Activated CD4-positive, CD25-positive, alpha-beta regulatory T cell (primary cell): ENCODE data around the gene S100A14.
A peak's percentile ranks its signal among the peaks of the same experiment; 100 is the strongest.
"Not testable (repeated sequence)": the region's sequence is repeated elsewhere in the genome, so short reads cannot be mapped to it uniquely, and the experiment has no call there.

ENCODE experiments used
- DNase-seq, 4 experiments: peaks; one replicate each; lab custom pipeline; 2025; lab: John Stamatoyannopoulos, UW

The S100A14 gene

GRCh38 chr1:153616144-153616916 lies at the start of gene S100A14:
Gene S100A14 (minus strand): TSS chr1:153616325. CDS start chr1:153615858, 467 bp downstream.
- DNase-seq, result no peak

DNA sequence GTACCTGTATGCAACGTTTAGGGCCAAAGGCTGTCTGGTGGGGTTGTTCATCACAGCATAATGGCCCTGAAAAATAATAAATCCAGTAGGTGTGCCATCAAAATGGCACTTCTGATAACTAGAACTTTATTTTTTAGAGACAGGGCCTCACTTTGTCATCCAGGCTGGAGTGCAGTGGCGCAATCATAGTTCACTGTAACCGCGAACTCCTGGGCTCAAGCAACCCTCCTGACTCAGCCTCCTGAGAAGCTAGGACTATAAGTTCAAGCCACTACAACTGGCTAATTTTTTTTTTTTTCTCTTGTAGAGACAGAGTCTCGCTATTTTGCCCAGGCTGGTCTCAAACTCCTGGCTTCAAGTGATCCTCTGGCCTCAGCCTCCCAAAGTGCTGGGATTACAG lies 47.1 kb upstream of the S100A14 start:
- DNase-seq, result no peak

GRCh38 chr1:153662269-153662668 lies 46.1 kb upstream of the S100A14 start:
- DNase-seq, result no peak

DNA sequence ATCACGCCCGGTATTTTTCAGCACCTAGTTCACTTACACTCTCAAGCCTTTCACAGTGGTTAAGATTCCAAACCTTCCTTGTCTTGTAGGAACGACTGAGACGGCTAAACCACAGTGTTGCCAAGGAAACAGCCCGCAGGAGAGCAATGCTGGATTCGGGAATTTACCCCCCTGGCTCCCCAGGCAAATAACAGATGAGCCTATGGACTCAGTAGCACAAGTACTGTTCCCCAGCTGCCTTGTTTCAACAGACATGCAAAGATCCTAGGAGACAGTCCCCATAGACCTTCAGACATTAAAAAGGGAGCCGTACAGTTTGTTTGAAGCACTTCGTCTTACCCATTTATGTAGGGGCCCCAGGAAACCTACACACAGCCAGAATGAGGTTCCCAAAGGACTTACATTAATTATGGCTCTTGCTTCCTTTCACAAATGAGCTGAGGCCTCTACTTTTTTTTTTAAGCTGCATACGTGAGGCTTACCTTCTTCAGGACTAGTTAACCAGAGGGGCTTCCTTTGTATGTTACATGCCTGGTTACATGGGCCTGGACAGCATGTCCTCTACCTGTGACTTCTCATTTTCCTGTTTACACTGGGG lies 45.1 kb upstream of the S100A14 start:
- DNase-seq, result no peak

- DNase-seq, result no peak
These were observed 43.5 kb upstream of the S100A14 start for GRCh38 chr1:153659656-153660055.

DNA sequence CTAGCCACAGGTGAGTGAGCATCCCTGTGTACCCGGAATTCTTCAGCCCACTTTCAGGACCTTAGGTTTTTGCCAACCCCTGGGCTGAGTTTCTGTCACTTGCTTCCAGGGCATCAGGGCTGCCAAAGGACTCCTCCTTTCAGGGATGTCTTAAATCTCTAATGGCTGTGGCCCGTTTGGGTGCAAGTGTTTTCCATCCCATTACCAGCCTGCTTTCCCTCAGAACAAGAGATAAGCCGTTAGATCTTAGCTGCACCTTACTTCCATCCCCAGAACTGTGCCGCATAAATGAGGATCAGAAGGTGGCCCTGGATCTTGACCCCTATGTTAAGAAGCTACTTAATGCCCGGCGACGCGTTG lies 43.0 kb upstream of the S100A14 start:
- DNase-seq, result no peak

GRCh38 chr1:153658400-153659174 lies 42.5 kb upstream of the S100A14 start, which contains the start of gene SNAPIN:
Gene SNAPIN (plus strand): TSS chr1:153658703. CDS start chr1:153658744, 41 bp downstream.
- peak; percentile 73 to 83 (median 78) for DNase-seq

- no peak for DNase-seq
These were observed 39.2 kb upstream of the S100A14 start for GRCh38 chr1:153655333-153655732.

DNA sequence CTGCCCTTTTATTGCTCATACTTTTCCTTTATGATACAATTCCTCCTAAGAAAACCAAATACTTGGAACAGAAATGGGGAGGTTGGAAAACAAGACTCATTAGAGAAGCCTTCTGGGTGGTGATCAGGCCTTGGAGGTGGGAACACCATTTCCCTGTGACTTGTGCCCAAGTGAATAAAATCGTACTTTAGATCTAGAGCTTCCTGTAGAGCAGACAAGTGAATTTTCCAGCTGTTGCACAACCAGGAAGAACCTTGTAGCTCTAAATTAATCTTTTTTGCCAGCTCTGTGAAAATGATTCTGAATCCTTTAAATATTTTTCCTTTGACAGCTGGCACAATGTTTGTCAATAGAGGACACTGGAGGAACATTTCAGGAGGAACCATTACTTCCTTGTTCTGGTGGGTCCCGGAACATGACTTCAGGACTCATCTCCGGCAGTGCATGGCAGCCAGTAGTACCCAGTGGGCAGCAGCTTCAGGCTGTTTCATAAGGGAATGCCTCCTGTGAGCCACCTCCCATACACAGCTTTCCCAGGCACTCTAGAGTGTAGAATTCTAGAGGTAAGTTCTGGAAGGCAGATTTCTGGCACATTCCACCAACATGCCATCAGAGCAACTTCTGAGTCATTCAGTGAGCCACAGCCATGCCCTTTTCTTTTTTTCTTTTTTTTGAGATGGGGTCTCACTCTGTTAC lies 36.8 kb upstream of the S100A14 start:
- no peak for DNase-seq

DNA sequence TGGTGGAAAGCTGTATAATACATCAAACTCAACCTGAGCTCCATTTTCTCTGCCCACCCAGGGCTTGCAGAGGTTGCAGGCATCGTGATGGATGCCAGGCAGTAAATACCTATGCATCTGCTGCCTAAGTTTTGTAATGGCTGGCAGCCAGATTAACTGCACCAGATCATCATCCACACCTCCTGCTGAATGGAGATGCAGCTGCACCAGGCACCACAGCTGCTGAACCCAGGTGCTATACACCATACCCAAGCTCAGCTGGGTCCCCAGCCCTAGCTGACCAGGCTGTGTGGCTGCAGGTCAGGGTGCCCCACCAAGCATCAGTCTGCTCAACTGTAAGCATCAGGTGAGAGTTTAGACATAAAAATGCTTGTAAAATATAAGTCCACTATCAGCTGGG lies 35.6 kb upstream of the S100A14 start:
- no peak for DNase-seq

- DNase-seq, result no peak
These were observed 33.7 kb upstream of the S100A14 start for GRCh38 chr1:153649863-153650235.

- DNase-seq, result no peak
These were observed 33.2 kb upstream of the S100A14 start for GRCh38 chr1:153649137-153649862.

DNA sequence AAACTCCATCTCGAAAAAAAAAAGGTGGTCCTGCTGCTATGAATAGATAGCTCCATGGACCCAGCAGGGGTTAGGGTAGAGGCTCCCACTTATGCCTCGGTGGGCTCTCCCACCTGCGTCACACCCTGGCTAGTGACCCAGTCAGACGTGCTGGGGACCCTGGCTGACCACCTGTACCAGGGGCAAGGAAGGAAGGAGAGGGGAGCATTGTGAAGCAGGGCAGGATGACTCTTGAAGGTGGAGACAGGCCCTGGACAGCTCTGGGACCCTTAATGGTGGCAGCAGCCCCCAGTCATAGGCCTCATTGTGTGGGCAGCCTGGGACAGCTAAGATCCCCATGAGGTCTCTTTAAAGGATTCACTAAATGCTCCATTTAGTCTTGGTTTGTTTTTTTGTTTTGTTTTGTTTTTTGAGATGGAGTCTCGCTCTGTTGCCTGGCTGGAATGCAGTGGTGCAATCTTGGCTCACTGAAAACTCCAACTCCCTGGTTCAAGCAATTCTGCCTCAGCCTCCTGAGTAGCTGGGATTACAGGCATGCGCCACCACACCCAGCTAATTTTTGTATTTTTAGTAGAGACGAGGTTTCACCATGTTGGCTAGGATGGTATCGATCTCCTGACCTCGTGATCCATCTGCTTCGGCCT lies 32.0 kb upstream of the S100A14 start:
- no peak for DNase-seq

DNA sequence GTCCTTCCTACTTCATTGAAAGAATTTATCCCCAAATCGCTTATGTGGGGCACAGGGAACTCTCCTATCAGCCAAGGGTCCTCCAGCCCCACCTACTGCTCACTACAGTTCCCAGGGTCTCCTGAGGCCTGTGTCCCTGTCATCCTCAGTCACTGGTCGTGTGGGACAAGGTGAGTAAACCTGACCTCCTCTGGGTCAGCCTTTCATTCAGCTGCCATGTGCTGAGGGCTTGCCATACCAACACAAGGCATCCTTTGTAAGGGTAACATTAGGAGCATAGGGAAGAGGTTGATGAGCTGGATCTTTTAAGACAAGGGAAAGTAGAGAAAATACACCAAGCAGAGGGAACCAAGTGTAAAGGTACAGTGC lies 31.2 kb upstream of the S100A14 start:
- no peak for DNase-seq

- no peak for DNase-seq
These were observed 30.7 kb upstream of the S100A14 start for GRCh38 chr1:153646672-153647345.

GRCh38 chr1:153643816-153644215 lies 27.7 kb upstream of the S100A14 start:
- no peak for DNase-seq

DNA sequence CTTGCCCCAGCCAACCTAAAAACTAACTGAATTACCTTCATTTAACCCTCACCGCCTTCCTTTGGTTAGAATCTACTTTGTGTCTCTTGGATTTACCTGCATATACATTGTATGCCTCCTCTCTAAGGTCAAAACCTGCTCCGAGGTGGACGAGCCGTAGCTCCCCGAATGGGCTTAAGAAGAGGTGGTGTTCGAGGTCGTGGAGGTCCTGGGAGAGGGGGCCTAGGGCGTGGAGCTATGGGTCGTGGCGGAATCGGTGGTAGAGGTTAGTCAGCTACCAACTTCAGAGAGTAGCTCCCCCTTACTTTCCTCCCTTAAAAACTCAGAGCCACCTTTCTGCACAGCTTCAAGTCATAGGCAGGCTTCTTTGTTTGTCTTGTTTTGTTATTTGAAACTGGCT lies 27.0 kb upstream of the S100A14 start:
- no peak for DNase-seq

- DNase-seq, result no peak
These were observed 26.0 kb upstream of the S100A14 start for GRCh38 chr1:153642161-153642560.

GRCh38 chr1:153640861-153641260 lies 24.7 kb upstream of the S100A14 start:
- no peak for DNase-seq

DNA sequence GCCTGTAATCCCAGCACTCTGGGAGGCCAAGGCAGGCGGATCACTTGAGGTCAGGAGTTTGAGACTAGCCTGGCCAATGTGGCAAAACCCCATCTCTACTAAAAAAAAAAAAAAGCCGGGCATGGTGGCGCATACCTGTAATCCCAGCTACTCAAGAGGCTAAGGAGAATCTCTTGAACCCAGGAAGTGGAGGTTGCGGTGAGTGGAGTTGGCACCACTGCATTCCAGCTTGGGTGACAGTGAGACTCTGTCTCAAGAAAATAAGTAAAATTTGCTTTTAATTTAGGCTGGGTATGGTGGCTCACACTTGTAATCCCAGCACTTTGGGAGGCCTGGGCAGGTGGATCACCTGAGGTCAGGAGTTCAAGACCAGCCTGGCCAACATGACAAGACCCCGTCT lies 24.1 kb upstream of the S100A14 start:
- DNase-seq, result not testable (repeated sequence)

DNA sequence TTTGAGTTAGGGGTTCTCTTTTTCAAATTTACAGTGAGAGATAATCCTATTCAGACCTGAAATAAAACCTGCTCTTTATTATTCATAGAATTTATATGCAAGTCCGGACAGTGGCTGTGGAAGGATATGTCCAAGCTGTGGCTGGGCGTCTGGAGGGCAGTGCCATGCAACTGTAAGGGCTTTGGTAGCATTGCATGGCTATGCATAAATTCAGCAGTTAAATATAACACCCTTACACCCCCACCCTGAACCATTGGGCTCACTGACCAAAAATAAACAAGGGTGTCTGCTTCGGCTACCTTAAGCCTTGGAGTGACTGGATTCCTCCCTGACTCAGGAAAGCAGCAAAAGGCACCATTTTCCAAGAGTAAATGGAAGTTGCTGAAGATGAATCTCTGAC lies 23.2 kb upstream of the S100A14 start:
- no peak for DNase-seq
